T-helper 2 cell treated with Interferon-gamma antibody and Interleukin-4, amounts not matched to agents 100 ng/mL and 5 ng/mL, for 36 hours (primary cell): ENCODE results near the gene SDF2L1. TPM values are rescaled to one million over a fixed set of nuclear protein-coding genes. Genes with fewer than 3 reads are reported as not detected.

ENCODE experiments used
- intact Hi-C: fragments of 100-400 bp; cut with micrococcal nuclease; formaldehyde crosslinking; loops from one replicate; pipeline ENCODE4 v1.15.1; 2023
- total RNA-seq: library from RNA; stranded (reverse); gene quantifications from 2 replicates; pipeline ENCODE4 v1.2.3, GENCODE V29; 2022

Gene SDF2L1
- total RNA-seq, 1 donor from 2014 or later: 109 TPM

DNA sequence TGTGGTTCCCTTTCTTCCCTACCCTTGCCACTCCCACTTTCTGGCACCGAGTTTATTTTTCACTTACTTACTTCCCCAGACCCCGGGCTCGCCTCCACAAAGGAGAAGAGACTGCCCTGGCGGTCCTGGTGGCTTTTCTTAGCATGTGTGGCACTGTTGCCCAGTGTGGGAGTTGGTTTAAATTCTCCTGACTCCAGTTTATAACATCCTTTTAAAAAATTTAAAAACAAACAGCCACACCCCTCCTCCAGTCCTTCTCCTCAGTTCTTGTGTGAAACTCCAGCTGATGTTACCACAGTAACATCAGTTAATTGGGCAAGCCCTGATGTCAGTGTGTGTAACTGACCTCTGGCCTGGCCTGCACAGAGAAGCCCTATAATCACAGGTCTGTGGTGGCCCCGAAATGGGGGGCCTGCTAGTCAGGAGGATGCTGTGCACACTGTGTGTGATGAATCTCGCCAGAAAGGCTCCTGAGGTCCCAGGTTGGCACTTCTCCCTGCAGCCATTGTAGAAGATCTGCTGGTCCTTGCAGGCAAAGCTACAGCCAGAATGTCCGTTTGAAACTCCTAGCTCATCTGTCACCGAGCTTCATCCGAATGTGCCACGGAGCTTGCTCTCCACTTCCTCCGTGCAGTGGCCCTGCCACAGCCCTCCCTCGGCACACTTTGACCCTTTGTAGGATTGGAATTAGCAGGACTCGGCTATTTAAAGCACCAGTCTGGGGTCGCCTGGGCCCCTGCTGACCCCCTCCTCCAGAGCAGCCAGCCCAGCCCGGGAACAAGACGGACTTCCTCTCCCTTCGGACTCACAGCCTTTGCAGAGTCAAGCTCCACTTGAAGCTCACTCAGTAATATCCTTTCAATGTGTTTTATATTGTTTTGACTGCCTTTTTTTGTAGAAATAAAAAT lies 19.8 kb upstream of the SDF2L1 start:
- intact Hi-C loops: no loop called here

DNA sequence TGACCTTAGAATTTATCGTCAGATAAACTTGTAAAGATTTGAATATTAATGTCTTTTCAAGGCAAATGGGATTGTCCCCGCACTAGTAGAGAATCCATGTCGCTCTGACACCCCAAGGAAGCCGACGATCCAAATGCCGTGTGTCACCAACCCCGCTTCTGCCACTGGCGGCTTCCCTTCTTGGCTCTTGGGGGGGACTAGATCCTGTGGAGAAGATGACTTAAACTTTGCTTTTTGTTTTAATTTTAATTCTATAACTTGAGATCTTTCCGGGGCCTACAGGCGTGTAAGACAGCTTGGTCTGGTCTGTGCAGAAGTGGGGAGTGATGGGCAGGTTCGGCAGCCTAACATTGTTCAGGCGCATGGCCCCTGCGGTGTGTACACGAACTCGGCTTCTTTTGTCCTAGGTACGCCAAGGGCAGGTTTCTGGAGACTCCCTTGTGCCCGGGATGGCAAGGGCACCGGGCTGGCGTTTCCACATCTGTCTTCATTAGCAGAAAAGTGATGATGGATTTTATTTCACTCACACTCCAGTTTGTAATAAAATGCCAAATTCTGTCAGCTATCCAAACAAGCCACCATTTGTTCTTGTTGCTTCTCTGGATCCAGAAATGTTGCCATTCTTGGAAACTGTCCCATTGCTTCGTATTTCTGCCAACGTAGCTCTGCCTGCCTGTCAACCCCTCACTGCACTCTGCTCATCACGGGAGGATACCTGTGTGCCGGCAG lies 19.0 kb upstream of the SDF2L1 start:
- intact Hi-C loops: no loop called here

DNA sequence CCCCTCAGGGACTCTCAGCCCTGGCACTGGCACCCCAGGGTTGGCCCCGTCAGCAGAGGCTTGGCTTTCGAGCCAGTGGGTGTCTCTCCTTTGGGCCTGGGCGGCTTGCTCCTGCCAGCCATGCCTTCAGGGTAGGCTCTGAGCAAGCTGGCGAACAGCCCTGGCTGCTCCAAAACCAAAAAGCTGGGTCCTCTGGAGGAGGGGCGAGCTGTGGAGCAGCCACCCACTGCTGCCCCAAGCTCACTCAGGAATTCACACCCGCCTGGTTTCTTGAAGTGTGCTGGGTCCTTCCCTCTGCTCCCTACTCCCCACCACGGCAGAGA lies 18.5 kb upstream of the SDF2L1 start:
- intact Hi-C loops: no loop called here

DNA sequence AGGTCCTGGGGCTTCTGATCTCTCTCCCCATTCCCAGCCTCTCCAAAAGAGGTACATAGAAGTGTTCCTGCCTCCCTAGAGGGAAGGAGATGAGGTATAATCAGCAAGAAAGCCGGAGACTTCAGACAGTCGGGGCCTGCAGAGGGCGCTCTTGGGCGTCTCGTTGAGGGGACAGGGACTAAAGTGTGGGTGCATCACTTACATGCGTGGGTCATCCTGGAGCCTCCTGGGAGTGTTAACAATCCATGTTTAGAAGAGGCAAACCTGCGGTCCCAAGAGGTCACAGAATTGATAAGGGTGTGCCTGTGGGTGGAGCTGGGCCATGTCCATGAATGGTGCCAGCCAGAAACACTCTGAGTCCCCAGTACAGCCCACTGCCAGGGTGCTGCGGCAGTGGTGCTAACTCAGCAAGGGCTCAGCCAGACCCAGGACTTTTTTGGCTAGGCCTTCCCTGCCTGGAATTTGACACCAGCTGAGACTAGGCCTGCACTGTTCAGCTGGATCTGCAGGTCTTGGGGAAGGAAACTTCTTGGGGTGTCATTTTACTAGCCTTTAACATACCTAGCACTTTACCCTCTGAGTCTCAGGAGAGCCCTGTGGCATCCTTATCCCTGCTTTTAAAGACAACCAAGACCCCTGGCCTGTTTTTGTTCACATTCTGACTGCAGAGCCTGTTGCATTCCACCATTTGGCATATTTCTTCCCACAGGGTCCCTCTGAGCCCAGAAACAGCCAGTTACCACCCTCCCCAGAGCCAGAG lies 17.8 kb upstream of the SDF2L1 start:
- intact Hi-C loops: no loop called here

DNA sequence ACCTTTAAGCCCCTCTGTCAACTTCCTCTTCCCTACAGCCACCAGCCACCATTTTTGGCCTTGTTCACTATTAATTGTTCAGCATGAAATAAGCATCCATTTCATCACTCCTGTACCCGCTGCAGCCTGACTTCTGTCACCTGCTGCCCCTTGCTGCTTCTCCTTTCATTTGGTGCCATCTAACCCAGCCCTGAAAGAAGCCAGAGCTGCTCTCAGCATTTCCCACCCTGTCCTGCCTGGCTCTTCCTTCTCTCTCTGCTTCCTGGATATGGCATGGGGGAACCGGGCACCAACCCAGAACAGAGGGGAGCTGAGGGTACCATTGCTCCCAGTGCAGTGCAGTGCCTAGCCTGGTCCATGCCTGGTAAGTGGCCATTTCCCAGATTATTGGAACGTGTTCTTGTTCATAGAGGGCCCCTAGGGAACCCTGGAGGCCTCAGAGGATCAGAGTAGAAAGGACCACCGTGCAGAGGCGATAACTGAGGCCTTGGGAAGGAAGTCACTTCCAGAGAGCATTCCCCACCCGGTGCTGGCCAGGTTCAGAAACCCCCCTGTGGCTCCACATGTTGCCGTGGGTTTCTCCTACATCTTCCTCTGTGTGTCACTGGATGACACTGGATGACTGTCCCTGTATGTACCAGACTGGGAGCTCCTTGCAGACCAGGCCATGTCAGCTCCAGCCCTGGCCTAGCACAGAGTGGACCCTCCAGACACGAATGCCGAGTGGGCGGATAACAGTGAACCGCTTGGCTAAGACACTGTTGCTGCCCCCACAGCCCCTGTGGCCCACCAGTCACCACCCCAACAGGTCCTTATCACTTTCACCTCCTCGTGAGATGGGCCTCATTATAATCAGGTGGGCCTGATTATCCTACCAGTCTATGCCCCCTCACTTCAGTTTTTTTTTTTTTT lies 17.0 kb upstream of the SDF2L1 start:
- intact Hi-C loops: no loop called here

DNA sequence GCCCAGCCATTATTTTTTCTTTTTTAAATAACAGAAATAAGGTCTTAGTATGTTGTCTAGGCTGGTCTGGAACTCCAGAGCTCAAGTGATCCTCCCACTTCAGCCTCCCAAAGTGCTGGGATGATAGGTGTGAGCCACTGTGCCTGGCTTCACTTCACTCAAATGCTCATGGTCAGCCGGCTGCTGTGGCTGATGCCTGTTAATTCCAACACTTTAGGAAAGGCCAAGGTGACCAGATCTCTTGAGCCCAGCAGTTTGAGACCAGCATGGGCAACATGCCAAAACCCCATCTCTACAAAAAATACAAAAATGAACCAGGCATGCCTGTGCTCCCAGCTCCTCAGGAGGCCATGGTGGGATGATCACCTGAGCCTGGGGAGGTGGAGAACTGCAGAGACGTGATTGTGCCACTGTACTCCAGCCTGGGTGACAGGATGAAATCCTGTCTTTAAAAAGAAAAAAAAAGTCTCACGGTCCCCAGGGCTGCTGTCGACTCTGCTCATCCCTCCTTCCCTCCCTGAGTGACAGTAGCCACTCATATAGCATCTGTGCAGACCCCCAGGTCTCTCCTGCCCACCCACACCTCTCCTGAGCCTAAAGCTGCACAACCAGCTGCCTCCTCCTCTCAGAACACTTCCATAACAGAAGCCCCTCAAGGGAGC lies 15.9 kb upstream of the SDF2L1 start:
- intact Hi-C loops: no loop called here

DNA sequence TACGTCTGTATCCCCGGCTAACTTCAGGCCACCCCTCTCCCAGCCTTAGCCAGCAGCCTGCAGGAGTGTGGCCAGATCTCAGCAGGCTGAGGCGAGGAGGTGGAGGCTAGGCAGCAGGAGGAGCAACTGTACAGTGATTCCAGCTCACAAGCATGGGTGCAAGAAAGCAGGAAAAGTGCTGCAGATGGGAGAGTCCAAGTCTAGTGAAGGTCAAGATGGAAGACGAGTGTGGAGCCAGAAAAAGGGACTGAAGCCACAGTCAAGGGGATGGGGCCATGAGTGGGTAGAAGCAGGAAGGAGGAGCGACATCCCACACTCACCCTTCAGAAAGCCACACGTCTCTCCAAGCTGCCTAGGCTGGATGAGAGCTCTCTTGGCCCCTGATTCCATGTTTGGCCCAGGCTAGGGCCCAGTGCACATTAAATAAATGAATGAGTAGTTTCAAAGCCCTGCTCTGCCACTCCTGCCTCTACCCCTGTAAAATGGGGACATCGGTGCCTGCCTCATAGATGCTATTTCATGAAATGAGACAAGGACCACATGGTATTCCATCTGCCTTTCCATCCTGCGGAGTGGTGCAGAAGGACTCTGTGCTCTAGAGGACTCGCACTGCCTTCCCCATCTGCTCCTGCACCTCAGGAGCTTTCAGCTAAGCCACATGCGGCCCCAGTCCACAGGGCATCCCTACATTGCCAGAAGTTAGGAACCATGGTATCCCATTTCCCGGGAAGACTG lies 15.2 kb upstream of the SDF2L1 start:
- intact Hi-C loops: no loop called here

DNA sequence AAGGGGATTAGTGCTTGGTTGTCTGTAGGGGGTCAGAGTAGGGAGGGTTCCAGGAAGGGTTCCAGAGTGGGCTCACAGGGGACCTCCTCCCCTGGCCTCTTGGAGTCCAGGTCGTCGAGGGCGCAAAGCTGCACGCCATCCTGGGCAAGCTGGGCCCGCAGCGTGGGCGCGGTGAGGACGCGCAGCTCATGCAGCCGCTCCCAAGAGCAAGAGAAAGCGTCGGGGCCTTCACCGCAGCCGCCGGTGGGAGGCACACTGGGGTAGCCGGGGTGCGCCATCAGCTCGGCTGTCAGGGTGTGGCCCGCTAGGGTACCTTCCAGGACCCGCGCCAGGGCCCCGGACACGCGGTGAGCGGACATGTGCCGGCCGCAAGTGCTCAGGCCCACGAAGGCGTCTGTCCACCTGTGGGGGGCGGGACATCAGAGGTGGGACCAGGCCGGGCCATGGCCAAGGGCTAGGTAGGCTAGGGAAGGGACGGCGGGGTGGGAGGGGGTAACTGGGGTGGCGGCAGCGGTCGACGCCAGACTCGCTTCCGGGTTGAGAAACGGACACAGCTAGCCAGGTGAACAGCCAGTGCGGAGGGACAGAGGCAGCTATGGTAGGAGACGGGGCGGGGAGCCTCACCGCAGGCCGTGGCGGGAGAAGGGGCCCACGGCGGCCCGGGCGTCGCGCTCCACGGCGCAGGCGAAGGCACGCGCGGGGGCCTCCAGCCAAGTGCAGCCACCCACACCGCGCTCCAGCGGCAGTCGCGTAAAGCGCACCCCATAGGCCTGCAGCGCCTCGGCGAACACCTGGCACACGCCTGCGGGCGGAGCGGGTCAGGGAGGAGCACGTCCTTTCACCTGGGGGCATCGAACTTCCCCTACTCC lies 13.5 kb upstream of the SDF2L1 start:
- intact Hi-C loops: loop anchor here (2.0 kb wide), 1 partner anchor 60 kb away; no protein-coding TSS in a partner anchor

DNA sequence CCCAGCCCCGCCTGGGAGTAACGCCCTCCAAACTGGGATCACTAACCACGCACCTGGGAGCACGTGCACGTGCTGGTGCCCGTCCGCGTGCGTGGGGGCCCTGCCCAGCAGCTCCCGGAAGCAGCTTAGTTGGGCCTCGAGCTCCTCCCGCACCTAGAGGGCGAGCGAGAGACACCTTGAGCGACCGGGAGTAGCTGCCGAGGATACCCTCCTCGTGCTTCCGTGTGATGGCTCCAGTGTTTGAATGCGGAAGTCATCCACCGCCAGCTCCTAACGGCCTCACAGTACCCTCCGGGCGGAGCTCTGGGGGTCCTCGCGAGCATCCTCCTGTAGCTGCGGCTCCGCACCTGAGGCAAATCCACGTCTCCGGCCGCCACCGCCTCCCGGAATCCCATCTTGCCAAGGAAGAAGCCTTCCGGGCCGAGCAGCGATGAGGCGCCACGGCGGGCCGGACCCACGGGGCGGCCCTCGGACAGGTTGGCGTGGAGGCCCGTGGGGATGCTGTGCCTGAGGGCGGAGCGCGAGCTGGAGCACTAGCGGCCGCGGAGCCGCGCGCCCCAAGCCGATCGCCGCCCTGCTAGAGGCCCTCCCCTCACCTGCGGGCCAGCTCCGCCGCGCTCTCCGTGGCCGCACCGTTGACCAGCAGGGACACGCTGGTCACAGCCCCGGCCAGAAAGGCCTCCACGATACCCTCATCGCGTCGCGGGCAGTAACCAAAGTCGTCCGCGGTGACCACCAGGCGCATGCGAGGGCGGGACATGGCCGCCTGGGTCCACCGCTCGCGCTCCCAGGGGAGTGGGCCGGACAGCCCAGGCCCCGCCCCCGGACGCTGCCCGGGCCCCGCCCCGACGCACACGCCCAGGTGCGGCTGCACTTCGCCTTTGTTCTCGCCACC lies 12.6 kb upstream of the SDF2L1 start, which contains the start of gene YDJC:
YDJC (minus strand) TSS at position 768 of the 895 bp plus-strand sequence; CDS start at position 760, 8 bp downstream.
- intact Hi-C loops: loop anchor here (1.0 to 2.0 kb wide), 2 partner anchors 13 to 61 kb away; partner anchors contain the start of gene SDF2L1

DNA sequence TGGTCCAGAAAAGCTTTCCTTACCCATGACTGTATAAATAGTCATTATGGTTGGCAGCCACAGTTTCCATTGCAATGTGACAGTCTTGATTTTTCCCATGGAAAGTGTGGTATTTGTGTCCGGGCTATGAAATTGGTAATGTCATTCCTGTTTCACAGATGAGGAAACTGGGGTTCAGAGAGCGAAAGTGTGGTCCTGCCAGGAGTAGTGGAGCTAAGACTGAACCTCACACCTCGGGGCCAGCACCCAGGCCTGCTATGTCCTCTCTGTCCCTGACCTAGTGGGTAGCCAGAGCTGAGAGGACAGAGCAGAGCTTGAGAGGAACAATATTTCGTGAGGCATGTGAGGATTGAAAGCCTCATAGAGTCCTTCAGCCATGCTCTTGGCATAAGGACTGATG lies 11.1 kb upstream of the SDF2L1 start:
- intact Hi-C loops: no loop called here

DNA sequence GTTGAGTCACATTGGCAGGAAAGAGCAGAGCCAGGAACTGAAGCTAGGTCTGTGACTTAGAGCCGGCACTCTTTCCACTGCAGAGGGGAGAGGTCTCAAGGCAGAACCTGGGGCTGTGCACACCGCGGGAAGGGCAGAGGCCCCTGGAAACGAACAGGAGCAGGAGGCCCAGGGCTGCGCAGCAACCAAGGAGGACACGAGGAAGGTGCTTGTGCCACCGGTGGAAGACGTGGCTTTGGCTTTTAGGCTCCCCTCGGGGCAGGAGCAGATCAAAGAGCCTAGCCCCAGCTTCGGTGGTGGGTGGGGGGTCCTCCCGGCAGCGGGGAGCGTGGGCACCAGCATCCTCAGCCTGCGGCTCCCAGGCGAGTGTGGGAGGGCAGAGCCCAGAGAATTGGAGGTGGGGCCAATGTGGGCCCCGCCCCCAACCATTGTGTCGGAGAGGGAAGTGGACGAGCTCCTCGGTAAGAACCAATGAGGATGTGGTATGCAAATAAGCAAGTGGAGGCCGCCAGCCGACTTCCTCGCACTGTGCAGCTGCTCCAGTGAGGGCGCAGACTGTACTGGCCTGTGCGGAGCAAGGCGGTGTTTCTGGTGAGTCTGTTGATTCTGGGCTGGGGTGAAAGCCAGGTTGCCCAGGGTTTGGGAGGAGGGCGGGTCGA lies 9.7 kb upstream of the SDF2L1 start, which contains the start of gene CCDC116:
CCDC116 (plus strand) TSS at position 524 of the 659 bp plus-strand sequence. CDS start 422 bp downstream, outside the sequence.
- intact Hi-C loops: no loop called here

DNA sequence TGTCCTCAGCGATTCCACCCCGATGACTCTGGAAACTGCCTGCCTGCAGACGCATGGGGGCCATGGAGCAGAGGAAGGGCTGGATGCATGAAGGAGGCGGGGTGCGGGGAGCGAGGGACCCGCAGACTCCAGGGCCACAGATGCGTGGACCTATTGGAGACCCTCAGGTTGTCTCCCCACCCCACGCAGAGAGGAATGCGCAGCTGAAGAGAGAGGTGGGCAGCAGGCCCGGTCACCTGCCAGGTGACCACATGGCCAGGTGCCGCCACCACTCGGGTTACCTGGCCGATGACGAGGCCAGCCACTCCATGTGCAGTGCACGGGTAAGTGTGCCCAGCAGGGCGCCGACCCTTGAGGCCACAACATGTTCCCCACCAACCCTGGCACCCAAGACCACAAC lies 9.2 kb upstream of the SDF2L1 start:
- intact Hi-C loops: no loop called here

DNA sequence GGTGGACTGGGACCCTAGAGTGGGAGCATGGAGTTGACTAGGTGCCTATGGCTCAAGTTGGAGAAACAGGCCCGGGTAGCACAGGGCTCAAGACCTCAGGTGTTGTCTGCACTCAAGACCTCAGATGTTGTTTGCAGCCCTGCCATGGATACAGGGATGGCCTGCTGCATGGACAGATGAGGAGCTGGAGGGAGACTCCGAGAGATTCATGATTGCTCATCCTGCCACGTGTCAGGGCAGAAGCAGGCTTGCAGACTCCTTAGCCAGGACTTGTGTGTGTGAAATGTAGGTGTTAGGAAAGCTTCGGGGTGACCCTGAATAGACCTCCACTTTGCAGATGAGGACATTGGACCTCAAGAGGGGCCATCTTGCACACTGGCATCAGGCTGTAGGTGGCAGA lies 8.6 kb upstream of the SDF2L1 start:
- intact Hi-C loops: no loop called here

DNA sequence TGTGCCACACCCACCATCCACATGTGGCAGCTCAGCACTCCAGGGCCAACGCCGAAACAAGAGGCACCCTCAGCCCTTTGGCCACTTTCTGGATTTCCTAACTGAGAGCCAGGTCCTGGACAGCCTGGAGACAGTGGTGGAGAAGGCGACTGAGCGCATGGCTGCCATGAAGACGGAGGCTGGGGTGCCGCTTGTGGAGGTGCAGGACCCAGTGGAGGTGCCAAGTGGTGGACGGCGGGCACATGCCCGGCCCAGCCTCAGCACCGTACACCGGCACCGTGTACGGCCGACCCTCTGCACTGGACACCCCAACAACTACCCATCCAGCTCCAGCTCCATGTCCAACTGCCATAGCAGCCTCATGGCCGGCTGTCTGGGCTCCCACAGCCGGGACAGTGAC lies 8.0 kb upstream of the SDF2L1 start:
- intact Hi-C loops: no loop called here

DNA sequence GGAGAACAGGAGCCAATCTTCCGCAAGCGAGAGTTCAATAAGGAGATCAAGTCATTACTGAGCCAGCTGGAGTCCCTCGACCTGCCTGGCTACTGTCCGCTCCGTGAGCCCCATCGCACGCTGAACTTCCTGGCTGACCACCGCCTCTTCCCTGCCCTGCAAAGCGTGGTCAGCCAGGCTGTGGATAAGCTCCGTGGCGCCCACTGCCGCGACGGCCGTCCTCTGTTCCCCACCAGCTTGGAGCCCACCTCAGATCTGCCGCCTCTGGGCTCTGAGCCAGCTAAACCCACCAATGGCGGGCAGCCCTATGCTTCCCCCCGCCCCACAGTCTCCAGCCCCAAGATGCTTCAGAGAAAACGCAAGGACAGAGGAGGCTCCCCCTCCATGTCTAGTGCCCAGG lies 7.3 kb upstream of the SDF2L1 start:
- intact Hi-C loops: no loop called here

DNA sequence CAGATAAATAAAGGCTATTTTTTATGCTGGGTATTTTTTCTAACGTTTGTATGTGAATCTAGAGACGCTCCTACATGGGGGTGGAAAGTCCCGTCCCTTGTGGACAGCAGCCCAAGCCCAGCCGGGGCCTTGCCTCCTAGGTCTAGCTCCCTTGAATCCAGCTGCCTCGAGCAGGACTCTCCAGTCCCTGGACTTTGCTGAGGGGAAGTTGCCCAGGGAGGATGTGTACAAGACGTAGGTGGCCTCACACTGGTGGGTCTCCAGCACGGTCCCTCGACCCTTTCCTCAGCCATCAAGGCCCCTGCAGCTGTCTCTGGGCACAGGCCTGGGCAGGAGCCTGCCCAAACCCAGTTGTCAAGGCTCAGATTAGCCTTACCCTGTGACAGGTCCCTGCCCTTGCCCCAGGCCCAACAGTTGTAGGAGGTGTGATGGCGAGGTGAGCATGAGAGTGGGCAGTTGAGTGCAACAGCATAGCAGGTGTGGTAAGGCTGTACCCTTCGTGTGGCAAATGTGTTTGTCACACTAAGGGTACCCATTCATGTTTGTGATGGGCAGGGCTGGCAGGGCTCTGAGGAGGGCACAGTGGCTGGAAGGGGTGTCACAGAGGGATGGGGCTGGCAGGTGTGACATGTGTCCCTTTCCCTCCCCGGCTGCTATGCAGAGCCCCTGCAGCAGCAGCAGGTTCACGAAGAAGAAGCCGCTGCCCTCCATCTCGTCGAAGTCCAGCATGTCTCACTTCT lies 6.2 kb upstream of the SDF2L1 start:
- intact Hi-C loops: no loop called here
